ENCODE measurements around the gene GUCD1. TPM values are rescaled to one million over a fixed set of nuclear protein-coding genes. Genes with fewer than 3 reads are reported as not detected.
A peak's percentile ranks its signal among the peaks of the same experiment; 100 is the strongest.

Gene GUCD1
- total and polyA plus RNA-seq, 2 of the 13 experiments (the other 11 are each of a cell fraction or from before 2014, with no cell fraction given), result 128 to 245 TPM

GRCh38 chr22:24550028-24550901 is 4.7 kb downstream of the GUCD1 start (continued):
- TF ChIP-seq, protein P1, sequence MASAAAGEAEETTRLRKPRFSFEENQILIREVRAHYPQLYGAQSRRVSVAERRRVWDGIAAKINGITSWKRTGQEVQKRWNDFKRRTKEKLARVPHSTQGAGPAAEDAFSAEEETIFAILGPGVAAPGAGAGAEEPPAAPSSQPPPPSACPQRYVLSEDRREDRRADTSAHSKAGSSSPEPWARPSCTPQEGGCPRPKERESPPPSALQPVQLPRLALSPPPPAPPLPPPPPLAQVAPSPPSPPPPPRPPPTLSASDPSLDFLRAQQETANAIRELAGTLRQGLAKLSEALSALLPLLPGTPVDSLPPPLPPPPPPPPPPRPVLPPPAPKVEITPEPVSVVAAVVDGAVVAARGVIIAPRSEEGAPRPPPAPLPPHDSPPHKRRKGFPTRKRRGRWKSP (CRISPR knock-in tag; IDR thresholded peaks at IDR 0.05), result peak; percentile 92; the same call in 1 of the 2 replicates
- TF ChIP-seq IKZF5 (CRISPR knock-in tag; IDR thresholded peaks at IDR 0.05) (peak; percentile 94), HDAC6 (IDR thresholded peaks at IDR 0.05; ENCODE audit: low read depth, low read length) (no peak), GATA4 (IDR thresholded peaks at IDR 0.05; ENCODE audit: borderline replicate concordance, low read depth) (peak; percentile 57), KDM5A (IDR thresholded peaks at IDR 0.05; ENCODE audit: borderline replicate concordance, low read length) (peak; percentile 49; the same call in 1 of the 2 replicates), YEATS4 (CRISPR knock-in tag; IDR thresholded peaks at IDR 0.05; ENCODE audit: borderline replicate concordance) (peak; percentile 86), ARNT2 (CRISPR knock-in tag; IDR thresholded peaks at IDR 0.05; ENCODE audit: low read depth) (peak; percentile 80), RARA (CRISPR knock-in tag; IDR thresholded peaks at IDR 0.05) (peak; percentile 85), MTA1 (CRISPR knock-in tag; IDR thresholded peaks at IDR 0.05; ENCODE audit: borderline replicate concordance) (peak; percentile 92; the same call in 1 of the 2 replicates), PBX3 (CRISPR knock-in tag; IDR thresholded peaks at IDR 0.05; ENCODE audit: borderline replicate concordance) (no peak), GLI4 (CRISPR knock-in tag; IDR thresholded peaks at IDR 0.05; ENCODE audit: borderline replicate concordance) (no peak; the same call in 1 of the 2 replicates), MEF2D (CRISPR knock-in tag; IDR thresholded peaks at IDR 0.05) (peak; percentile 72; the same call in 1 of the 2 replicates), ZBTB42 (CRISPR knock-in tag; IDR thresholded peaks at IDR 0.05) (no peak)
- TF ChIP-seq, protein P2, sequence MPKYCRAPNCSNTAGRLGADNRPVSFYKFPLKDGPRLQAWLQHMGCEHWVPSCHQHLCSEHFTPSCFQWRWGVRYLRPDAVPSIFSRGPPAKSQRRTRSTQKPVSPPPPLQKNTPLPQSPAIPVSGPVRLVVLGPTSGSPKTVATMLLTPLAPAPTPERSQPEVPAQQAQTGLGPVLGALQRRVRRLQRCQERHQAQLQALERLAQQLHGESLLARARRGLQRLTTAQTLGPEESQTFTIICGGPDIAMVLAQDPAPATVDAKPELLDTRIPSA (CRISPR knock-in tag; IDR thresholded peaks at IDR 0.05; ENCODE audit: borderline replicate concordance), result no peak
- TF ChIP-seq, protein P3, sequence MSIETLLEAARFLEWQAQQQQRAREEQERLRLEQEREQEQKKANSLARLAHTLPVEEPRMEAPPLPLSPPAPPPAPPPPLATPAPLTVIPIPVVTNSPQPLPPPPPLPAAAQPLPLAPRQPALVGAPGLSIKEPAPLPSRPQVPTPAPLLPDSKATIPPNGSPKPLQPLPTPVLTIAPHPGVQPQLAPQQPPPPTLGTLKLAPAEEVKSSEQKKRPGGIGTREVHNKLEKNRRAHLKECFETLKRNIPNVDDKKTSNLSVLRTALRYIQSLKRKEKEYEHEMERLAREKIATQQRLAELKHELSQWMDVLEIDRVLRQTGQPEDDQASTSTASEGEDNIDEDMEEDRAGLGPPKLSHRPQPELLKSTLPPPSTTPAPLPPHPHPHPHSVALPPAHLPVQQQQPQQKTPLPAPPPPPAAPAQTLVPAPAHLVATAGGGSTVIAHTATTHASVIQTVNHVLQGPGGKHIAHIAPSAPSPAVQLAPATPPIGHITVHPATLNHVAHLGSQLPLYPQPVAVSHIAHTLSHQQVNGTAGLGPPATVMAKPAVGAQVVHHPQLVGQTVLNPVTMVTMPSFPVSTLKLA (IDR thresholded peaks at IDR 0.05), result peak; percentile 85
- TF ChIP-seq, protein P4, sequence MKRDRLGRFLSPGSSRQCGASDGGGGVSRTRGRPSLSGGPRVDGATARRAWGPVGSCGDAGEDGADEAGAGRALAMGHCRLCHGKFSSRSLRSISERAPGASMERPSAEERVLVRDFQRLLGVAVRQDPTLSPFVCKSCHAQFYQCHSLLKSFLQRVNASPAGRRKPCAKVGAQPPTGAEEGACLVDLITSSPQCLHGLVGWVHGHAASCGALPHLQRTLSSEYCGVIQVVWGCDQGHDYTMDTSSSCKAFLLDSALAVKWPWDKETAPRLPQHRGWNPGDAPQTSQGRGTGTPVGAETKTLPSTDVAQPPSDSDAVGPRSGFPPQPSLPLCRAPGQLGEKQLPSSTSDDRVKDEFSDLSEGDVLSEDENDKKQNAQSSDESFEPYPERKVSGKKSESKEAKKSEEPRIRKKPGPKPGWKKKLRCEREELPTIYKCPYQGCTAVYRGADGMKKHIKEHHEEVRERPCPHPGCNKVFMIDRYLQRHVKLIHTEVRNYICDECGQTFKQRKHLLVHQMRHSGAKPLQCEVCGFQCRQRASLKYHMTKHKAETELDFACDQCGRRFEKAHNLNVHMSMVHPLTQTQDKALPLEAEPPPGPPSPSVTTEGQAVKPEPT (CRISPR knock-in tag; IDR thresholded peaks at IDR 0.05; ENCODE audit: low read depth), result 0 out of 2 replicates have a peak, but pooled peaks have one; percentile 29
- TF ChIP-seq, protein P5, sequence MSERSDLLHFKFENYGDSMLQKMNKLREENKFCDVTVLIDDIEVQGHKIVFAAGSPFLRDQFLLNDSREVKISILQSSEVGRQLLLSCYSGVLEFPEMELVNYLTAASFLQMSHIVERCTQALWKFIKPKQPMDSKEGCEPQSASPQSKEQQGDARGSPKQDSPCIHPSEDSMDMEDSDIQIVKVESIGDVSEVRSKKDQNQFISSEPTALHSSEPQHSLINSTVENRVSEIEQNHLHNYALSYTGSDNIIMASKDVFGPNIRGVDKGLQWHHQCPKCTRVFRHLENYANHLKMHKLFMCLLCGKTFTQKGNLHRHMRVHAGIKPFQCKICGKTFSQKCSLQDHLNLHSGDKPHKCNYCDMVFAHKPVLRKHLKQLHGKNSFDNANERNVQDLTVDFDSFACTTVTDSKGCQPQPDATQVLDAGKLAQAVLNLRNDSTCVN (CRISPR knock-in tag; IDR thresholded peaks at IDR 0.05; ENCODE audit: borderline replicate concordance), result peak; percentile 17; the same call in 1 of the 2 replicates
